K562 (cell line): ENCODE data around the gene PI4K2B. TPM values are rescaled to one million over a fixed set of nuclear protein-coding genes. Genes with fewer than 3 reads are reported as not detected.

ENCODE experiments used
- ATAC-seq: fragments of 200-7000 bp; cut with Tn5 transposase; 3 replicates; pipeline ENCODE4 v1.9.1; 2020; ENCODE audit warnings: moderate library complexity
- BruUV-seq: library from RNA; stranded (reverse); fragments of 400-500 nt; replicated peaks from 2 replicates; lab custom pipeline; 2021; lab: Mats Ljungman, UMichigan
- CTCF ChIA-PET: fragments of 300-600 bp; formaldehyde crosslinking; extraction: SDS; loops from one replicate; lab custom pipeline; 2021; ENCODE audit warnings: low intra/inter-chr PET ratio; lab: Yijun Ruan, JAX
- POLR2A ChIA-PET: fragments of 300-600, 350-650 bp; sonication (Branson Sonifier 250); formaldehyde crosslinking; extraction: SDS; loops from one replicate; lab custom pipeline; 2021; ENCODE audit warnings: antibody characterized with exemption, inconsistent platforms; lab: Yijun Ruan, JAX
- DNase-seq, 4 experiments: peaks; one replicate each; pipeline versions ENCODE4 v3.0.0 to v3.0.0-alpha.2; 2011 to 2018; ENCODE audit warnings: low spot score in 3 of 4, mixed read lengths in 3 of 4; ENCODE audit errors: extremely low read depth in 1 of 4
- FAIRE-seq: peaks from 2 replicates; lab custom pipeline; 2011; peaks lifted over from hg19 to GRCh38; lab: Jason Lieb, UNC
- H2AFZ ChIP-seq: 2 replicates; pipeline ENCODE4 v1.6.0; 2011; ENCODE audit warnings: low read depth, low read length, control low read depth, inconsistent platforms
- H3K27ac ChIP-seq: fragments of 200-600 bp; 3 replicates; pipeline ENCODE4 v1.8.0; 2011; ENCODE audit warnings: low read depth, mild to moderate bottlenecking, control low read depth, inconsistent platforms, low read length, moderate library complexity, mixed read lengths; ENCODE audit errors: extremely low read depth
- H3K27me3 ChIP-seq, 2 experiments: fragments of 300-600 bp in 1 of 2; 2 replicates in 1 of 2; 3 replicates in 1 of 2; pipeline versions ENCODE4 v1.6.0 to v1.8.0; 2011; ENCODE audit warnings: inconsistent platforms in 2 of 2, low read length in 2 of 2, mild to moderate bottlenecking in 1 of 2, mixed read lengths in 1 of 2, moderate library complexity in 1 of 2; ENCODE audit not compliant: control insufficient read depth in 2 of 2, insufficient read depth in 2 of 2
- H3K36me3 ChIP-seq: fragments of 300-600 bp; 3 replicates; pipeline ENCODE4 v1.8.0; 2011; ENCODE audit warnings: mild to moderate bottlenecking, low read length, inconsistent platforms; ENCODE audit not compliant: control insufficient read depth, insufficient read depth
- H3K4me1 ChIP-seq, 2 experiments: fragments of 200-600 bp in 1 of 2; replicated peaks in 1 of 2; 2 replicates in 1 of 2; 3 replicates in 1 of 2; pipeline versions ENCODE4 v1.5.1 to v1.8.0; 2011; ENCODE audit warnings: inconsistent platforms in 2 of 2, low read length in 2 of 2, mild to moderate bottlenecking in 1 of 2, mixed read lengths in 1 of 2, moderate library complexity in 1 of 2; ENCODE audit not compliant: control insufficient read depth in 2 of 2, insufficient read depth in 2 of 2
- H3K4me2 ChIP-seq: 2 replicates; pipeline ENCODE4 v1.6.1; 2011; ENCODE audit warnings: low read length, control low read depth, inconsistent platforms, mixed read lengths; ENCODE audit not compliant: insufficient read depth
- H3K4me3 ChIP-seq: fragments of 200-600 bp; sonication (generic), shearing (Covaris generic); 2 replicates; pipeline ENCODE4 v1.5.1; 2016; ENCODE audit warnings: control low read depth, inconsistent platforms
- H3K79me2 ChIP-seq: fragments of 200-600 bp; 3 replicates; pipeline ENCODE4 v1.8.0; 2011; ENCODE audit warnings: low read length, inconsistent platforms; ENCODE audit not compliant: control insufficient read depth, insufficient read depth
- H3K9ac ChIP-seq, 2 experiments: 2 replicates each; pipeline versions ENCODE4 v1.6.0 to v1.6.1; 2011; ENCODE audit warnings: low read depth in 2 of 2, low read length in 2 of 2, control low read depth in 1 of 2, inconsistent platforms in 1 of 2, mild to moderate bottlenecking in 1 of 2, mixed read lengths in 1 of 2; ENCODE audit not compliant: insufficient read depth in 1 of 2
- H3K9me1 ChIP-seq: one replicate; pipeline ENCODE4 v1.6.0; 2011; ENCODE audit warnings: inconsistent platforms, mild to moderate bottlenecking, low read length, moderate library complexity; ENCODE audit not compliant: control insufficient read depth, insufficient read depth
- H3K9me3 ChIP-seq: replicated peaks from 2 replicates; pipeline ENCODE4 v1.5.1; 2011; ENCODE audit warnings: low read depth, low read length, inconsistent platforms; ENCODE audit not compliant: control insufficient read depth, insufficient read depth
- H4K20me1 ChIP-seq: replicated peaks from 2 replicates; pipeline ENCODE4 v1.6.1; 2011; ENCODE audit warnings: low read length, inconsistent platforms, mixed read lengths; ENCODE audit not compliant: control insufficient read depth, insufficient read depth
- ATF3 ChIP-seq, 2 experiments: fragments of 450-650 bp in 1 of 2; sonication (generic) in 1 of 2; formaldehyde crosslinking in 1 of 2; IDR thresholded peaks in 1 of 2; conservative IDR thresholded peaks in 1 of 2; 2 replicates each; pipeline versions ENCODE4 v1.6.1 to v1.8.1; 2016 to 2023; ENCODE audit warnings: mild to moderate bottlenecking in 2 of 2, moderate library complexity in 2 of 2, inconsistent platforms in 1 of 2, missing genetic modification reagents in 1 of 2
- CTCF ChIP-seq, 3 experiments: IDR thresholded peaks in 2 of 3; conservative IDR thresholded peaks in 1 of 3; 2 replicates each; pipeline ENCODE4 v1.5.1; 2011 to 2012; ENCODE audit warnings: low read length in 3 of 3, mild to moderate bottlenecking in 3 of 3, control low read depth in 2 of 3, improper control_type of control experiment in 1 of 3, inconsistent platforms in 1 of 3, low read depth in 1 of 3, mixed read lengths in 1 of 3, moderate library complexity in 1 of 3; ENCODE audit not compliant: insufficient read depth in 2 of 3
- ELK3 ChIP-seq: fragments of 450-650 bp; formaldehyde crosslinking; IDR thresholded peaks from 2 replicates; pipeline ENCODE4 v1.4.0; 2020; ENCODE audit warnings: mild to moderate bottlenecking
- MTA1 ChIP-seq: fragments of 450-650 bp; IDR thresholded peaks from 2 replicates; pipeline ENCODE4 v1.6.1; 2017; ENCODE audit warnings: borderline replicate concordance
- PHB ChIP-seq: fragments of 250-450 bp; sonication (Bioruptor Pico); IDR thresholded peaks from 2 replicates; pipeline ENCODE4 v1.5.0; 2021
- SMARCA5 ChIP-seq: fragments of 450-650 bp; IDR thresholded peaks from 2 replicates; pipeline ENCODE4 v1.6.1; 2016
- TCF7 ChIP-seq: sonication (generic); IDR thresholded peaks from 2 replicates; pipeline ENCODE4 v1.6.1; 2016; ENCODE audit warnings: antibody characterized with exemption, borderline replicate concordance
- ZNF224 ChIP-seq: sonication (generic); formaldehyde crosslinking; IDR thresholded peaks from 2 replicates; pipeline ENCODE4 v1.8.0; 2022; ENCODE audit warnings: mild to moderate bottlenecking, missing genetic modification reagents
- ZNF253 ChIP-seq: fragments of 250-450 bp; sonication (Bioruptor Pico); conservative IDR thresholded peaks from 2 replicates; pipeline ENCODE4 v1.6.1; 2021; ENCODE audit warnings: mild to moderate bottlenecking
- ZNF717 ChIP-seq: fragments of 250-450 bp; sonication (Bioruptor Pico); IDR thresholded peaks from 2 replicates; pipeline ENCODE4 v1.5.0; 2021
- ZNF780A ChIP-seq: fragments of 250-450 bp; sonication (Bioruptor Pico); IDR thresholded peaks from 2 replicates; pipeline ENCODE4 v1.5.0; 2021; ENCODE audit warnings: mild to moderate bottlenecking
- WGBS: fragments of 100-300 bp; shearing (Covaris generic); methylation state at CpG from one replicate; pipeline ENCODE4 v1.1.6; 2016; ENCODE audit warnings: low coverage, mixed read lengths; ENCODE audit not compliant: insufficient coverage; ENCODE audit errors: missing lambda C conversion rate; 5-methylcytosine and 5-hydroxymethylcytosine counted together
- in situ Hi-C: fragments of 300-500 bp; cut with MboI; formaldehyde crosslinking; loops from 4 replicates; pipeline ENCODE4 v1.15.0; 2018; ENCODE audit warnings: inconsistent platforms, mixed read lengths
- intact Hi-C: fragments of 100-400 bp; cut with micrococcal nuclease; formaldehyde crosslinking; loops from 2 replicates; pipeline ENCODE4 v1.14.2; 2022
- polyA plus RNA-seq, 8 experiments: library from polyadenylated mRNA; depleted of rRNA in 4 of 8; stranded (reverse) in 5 of 8; unstranded in 3 of 8; fragments of >200 nt; fragmentation: Nextera tagmentation in 2 of 8; fragmentation: Illumina TruSeq in 1 of 8; extraction: Ambion mirVana in 2 of 8; extraction: Trizol in 1 of 8; gene quantifications; 2 replicates each; pipeline versions ENCODE4 v1.2.1 to v1.2.3, GENCODE V29; 2011 to 2014; ENCODE audit warnings: inconsistent platforms in 1 of 8, missing spikeins in 1 of 8
- total RNA-seq, 7 experiments: library from RNA; depleted of rRNA in 6 of 7; stranded (reverse); fragments of >200 nt in 6 of 7; fragmentation: Illumina TruSeq in 2 of 7; extraction: Trizol in 2 of 7; gene quantifications; 2 replicates each; pipeline versions ENCODE4 v1.2.1 to v1.2.3, GENCODE V29; 2011 to 2021; ENCODE audit warnings: low replicate concordance in 1 of 7

PI4K2B gene
- total and polyA plus RNA-seq, 9 of the 15 experiments (the other 6 are each of a cell fraction or from before 2014, with no cell fraction given) = 4.5 to 21.4 (median 16.5) TPM

- FAIRE-seq (no peak), ATAC-seq (no peak), DNase-seq (no peak)
- H2AFZ ChIP-seq = no peak overlapping the region
- H3K4me1 ChIP-seq = no peaks in the 10 kb centered on the region
- ChIA-PET CTCF (no interaction called here), POLR2A (no interaction called here)
- H3K36me3 ChIP-seq = peaks cover 51% of the 10 kb centered on the region
- H3K9ac ChIP-seq = no peak overlapping the region
- H4K20me1 ChIP-seq = no peaks in the 10 kb centered on the region
- no peak for TF ChIP-seq MTA1
- peak; percentile 53 for TF ChIP-seq ATF3 (IDR thresholded peaks at IDR 0.05)
- TF ChIP-seq ATF3 (CRISPR knock-in tag; conservative IDR thresholded peaks at IDR 0.05) = no peak
- BruUV-seq = no TSS peak
- intact Hi-C loops = no loop called here
- H3K9me3 ChIP-seq = no peaks in the 10 kb centered on the region
- no peaks in the 10 kb centered on the region for H3K27me3 ChIP-seq
- in situ Hi-C loops = no loop called here
- no peaks in the 10 kb centered on the region for H3K79me2 ChIP-seq
- WGBS = 96% methylated on average over 2 of the region's 2 CpGs
- no peaks in the 10 kb centered on the region for H3K9me1 ChIP-seq
- H3K27ac ChIP-seq = no peak overlapping the region
- no peak overlapping the region for H3K4me2 ChIP-seq
- no peak overlapping the region for H3K4me3 ChIP-seq
These were observed 25.2 kb downstream of the PI4K2B start for GRCh38 chr4:25258980-25259578.

- Histone ChIP-seq H3K36me3 (peaks cover 21% of the 10 kb centered on the region; the same call in 1 of the 3 replicates), H3K4me2 (no peak overlapping the region), H3K9ac (no peak overlapping the region), H3K4me3 (no peak overlapping the region), H3K27me3 (no peaks in the 10 kb centered on the region), H4K20me1 (no peaks in the 10 kb centered on the region), H2AFZ (no peak overlapping the region), H3K9me3 (no peaks in the 10 kb centered on the region), H3K79me2 (no peaks in the 10 kb centered on the region), H3K27ac (no peak overlapping the region), H3K9me1 (no peaks in the 10 kb centered on the region), H3K4me1 (no peaks in the 10 kb centered on the region)
- 93% methylated on average over 3 of the region's 3 CpGs for WGBS
- no TSS peak for BruUV-seq
- FAIRE-seq (no peak), DNase-seq (no peak), ATAC-seq (no peak)
- ChIA-PET POLR2A (interaction anchor here (1.2 kb wide), 1 partner anchor 40 kb away, joined by 3 read pairs; the partner anchor contains the start of gene ZCCHC4), CTCF (no interaction called here)
- intact Hi-C loops = no loop called here
- in situ Hi-C loops = no loop called here
- TF ChIP-seq ELK3 (no peak), ZNF224 (no peak), TCF7 (no peak), ZNF780A (CRISPR knock-in tag) (no peak), ZNF253 (CRISPR knock-in tag) (no peak), SMARCA5 (no peak), CTCF (IDR thresholded peaks at IDR 0.05 in 2 of 3, conservative IDR thresholded peaks at IDR 0.05 in 1 of 3; ENCODE audit: insufficient read depth in 2 of 3, low read depth in 1 of 3, low read length in 3 of 3) (no peak), PHB (CRISPR knock-in tag) (no peak), ZNF717 (CRISPR knock-in tag) (no peak)
These were observed 38.0 kb downstream of the PI4K2B start for GRCh38 chr4:25271866-25272265.
